H9 (cell line): ENCODE results near the gene CDC5L. TPM values are rescaled to one million over a fixed set of nuclear protein-coding genes. Genes with fewer than 3 reads are reported as not detected.

Source experiments
- DNase-seq: peaks from one replicate; pipeline ENCODE4 v3.0.0-alpha.2; 2017
- H2AFZ ChIP-seq: one replicate; pipeline ENCODE4 v1.6.1; 2013; ENCODE audit warnings: mild to moderate bottlenecking, low read length, control low read depth, moderate library complexity
- H2AK5ac ChIP-seq: 2 replicates; pipeline ENCODE4 v1.6.1; 2013; ENCODE audit warnings: low read length, control low read depth, mixed read lengths; ENCODE audit not compliant: insufficient read length
- H2BK120ac ChIP-seq: one replicate; pipeline ENCODE4 v1.6.1; 2013; ENCODE audit warnings: low read depth, mild to moderate bottlenecking, low read length, control low read depth, inconsistent platforms; ENCODE audit not compliant: poor library complexity, severe bottlenecking
- H2BK12ac ChIP-seq: 2 replicates; pipeline ENCODE4 v1.6.1; 2013; ENCODE audit warnings: low read length, control low read depth, mixed read lengths, low read depth; ENCODE audit not compliant: insufficient read length
- H2BK15ac ChIP-seq: 2 replicates; pipeline ENCODE4 v1.6.1; 2013; ENCODE audit warnings: low read depth, low read length, control low read depth
- H2BK20ac ChIP-seq: one replicate; pipeline ENCODE4 v1.6.1; 2013; ENCODE audit warnings: low read depth, mild to moderate bottlenecking, low read length, control low read depth, inconsistent platforms; ENCODE audit not compliant: poor library complexity, severe bottlenecking
- H2BK5ac ChIP-seq: 2 replicates; pipeline ENCODE4 v1.6.1; 2013; ENCODE audit warnings: low read length, control low read depth, mixed read lengths; ENCODE audit not compliant: insufficient read length
- H3K14ac ChIP-seq: 2 replicates; pipeline ENCODE4 v1.6.1; 2013; ENCODE audit warnings: low read length, control low read depth; ENCODE audit not compliant: insufficient read depth
- H3K18ac ChIP-seq: 2 replicates; pipeline ENCODE4 v1.6.1; 2013; ENCODE audit warnings: low read depth, mild to moderate bottlenecking, mixed read lengths, low read length, control low read depth; ENCODE audit not compliant: insufficient read length
- H3K23ac ChIP-seq: 2 replicates; pipeline ENCODE4 v1.6.1; 2013; ENCODE audit warnings: low read length, control low read depth, mixed read lengths, low read depth; ENCODE audit not compliant: insufficient read length
- H3K23me2 ChIP-seq: 2 replicates; pipeline ENCODE4 v1.6.1; 2013; ENCODE audit warnings: low read depth, mild to moderate bottlenecking, mixed read lengths, low read length, control low read depth; ENCODE audit not compliant: insufficient read length, poor library complexity, severe bottlenecking
- H3K27ac ChIP-seq: 2 replicates; pipeline ENCODE4 v1.5.1; 2013; ENCODE audit warnings: low read length, control low read depth, mixed read lengths, low read depth; ENCODE audit not compliant: insufficient read length
- H3K27me3 ChIP-seq: 2 replicates; pipeline ENCODE4 v1.6.1; 2013; ENCODE audit warnings: low read length, control low read depth, inconsistent platforms; ENCODE audit not compliant: insufficient read depth
- H3K4ac ChIP-seq: 2 replicates; pipeline ENCODE4 v1.6.1; 2013; ENCODE audit warnings: low read depth, mild to moderate bottlenecking, control low read depth, inconsistent platforms, low read length, moderate library complexity
- H3K4me1 ChIP-seq: 2 replicates; pipeline ENCODE4 v1.6.1; 2013; ENCODE audit warnings: low read length, control low read depth, inconsistent platforms; ENCODE audit not compliant: insufficient read depth
- H3K4me2 ChIP-seq: 2 replicates; pipeline ENCODE4 v1.6.1; 2013; ENCODE audit warnings: low read length, control low read depth, mixed read lengths; ENCODE audit not compliant: insufficient read length, insufficient read depth
- H3K56ac ChIP-seq: 2 replicates; pipeline ENCODE4 v1.6.1; 2013; ENCODE audit warnings: low read depth, mild to moderate bottlenecking, mixed read lengths, low read length, control low read depth; ENCODE audit not compliant: insufficient read length
- H3K79me1 ChIP-seq: 2 replicates; pipeline ENCODE4 v1.6.1; 2013; ENCODE audit warnings: low read depth, mild to moderate bottlenecking, moderate library complexity, low read length, control low read depth, inconsistent platforms; ENCODE audit not compliant: insufficient read depth, poor library complexity, severe bottlenecking
- H3K79me2 ChIP-seq: 2 replicates; pipeline ENCODE4 v1.6.1; 2013; ENCODE audit warnings: low read length, control low read depth, inconsistent platforms; ENCODE audit not compliant: insufficient read depth
- H3K9ac ChIP-seq: 2 replicates; pipeline ENCODE4 v1.6.1; 2013; ENCODE audit warnings: low read length, control low read depth, mixed read lengths; ENCODE audit not compliant: insufficient read length; ENCODE audit errors: extremely low read depth
- H3K9me3 ChIP-seq: one replicate; pipeline ENCODE4 v1.6.1; 2013; ENCODE audit warnings: low read depth, low read length, inconsistent platforms; ENCODE audit not compliant: control insufficient read depth
- H3T11ph ChIP-seq: one replicate; pipeline ENCODE4 v1.6.1; 2013; ENCODE audit warnings: mild to moderate bottlenecking, low read length, control low read depth, inconsistent platforms
- H4K20me1 ChIP-seq: one replicate; pipeline ENCODE4 v1.6.1; 2013; ENCODE audit not compliant: control insufficient read depth, insufficient read length, insufficient read depth
- H4K5ac ChIP-seq: 2 replicates; pipeline ENCODE4 v1.6.1; 2013; ENCODE audit warnings: low read depth, mild to moderate bottlenecking, mixed read lengths, low read length, control low read depth; ENCODE audit not compliant: insufficient read length
- H4K8ac ChIP-seq: replicated peaks from 2 replicates; pipeline ENCODE4 v1.6.1; 2013; ENCODE audit warnings: low read length, control low read depth, mixed read lengths, low read depth; ENCODE audit not compliant: insufficient read length
- H4K91ac ChIP-seq: 2 replicates; pipeline ENCODE4 v1.6.1; 2013; ENCODE audit warnings: low read depth, mild to moderate bottlenecking, moderate library complexity, mixed read lengths, low read length, control low read depth; ENCODE audit not compliant: insufficient read length
- H3K27ac Mint-ChIP-seq, 3 experiments: 2 replicates in 2 of 3; 3 replicates in 1 of 3; pipeline ENCODE4 v1.8.0; 2020 to 2021; ENCODE audit warnings: mixed read lengths in 3 of 3, mild to moderate bottlenecking in 1 of 3, moderate library complexity in 1 of 3
- H3K27me3 Mint-ChIP-seq: 2 replicates; pipeline ENCODE4 v1.8.0; 2021; ENCODE audit warnings: low read depth, mild to moderate bottlenecking, moderate library complexity, mixed read lengths
- H3K36me3 Mint-ChIP-seq, 3 experiments: 2 replicates in 2 of 3; 3 replicates in 1 of 3; pipeline ENCODE4 v1.8.0; 2020 to 2021; ENCODE audit warnings: low read depth in 3 of 3, mixed read lengths in 3 of 3; ENCODE audit not compliant: insufficient read depth in 1 of 3
- H3K4me1 Mint-ChIP-seq, 2 experiments: 2 replicates each; pipeline ENCODE4 v1.8.0; 2020; ENCODE audit warnings: mixed read lengths in 2 of 2
- H3K4me3 Mint-ChIP-seq, 2 experiments: 2 replicates in 1 of 2; 3 replicates in 1 of 2; pipeline ENCODE4 v1.8.0; 2020 to 2021; ENCODE audit warnings: mild to moderate bottlenecking in 2 of 2, mixed read lengths in 2 of 2, moderate library complexity in 1 of 2
- H3K9me3 Mint-ChIP-seq, 2 experiments: 2 replicates in 1 of 2; 3 replicates in 1 of 2; pipeline ENCODE4 v1.8.0; 2020; ENCODE audit warnings: mild to moderate bottlenecking in 2 of 2, mixed read lengths in 2 of 2, moderate library complexity in 1 of 2
- WGBS: extraction: QIAGEN DNeasy Blood & Tissue Kit; methylation state at CpG from one replicate; pipeline ENCODE4 v1.1.7; 2013; ENCODE audit warnings: missing lambda C conversion rate, low lambda C conversion rate, mixed read lengths; ENCODE audit not compliant: insufficient read length; ENCODE audit errors: extremely low coverage; 5-methylcytosine and 5-hydroxymethylcytosine counted together
- total RNA-seq: library from RNA; stranded (reverse); gene quantifications from 2 replicates; pipeline ENCODE4 v1.2.1, GENCODE V29; 2021
- TF ChIP-seq, protein P1 (sequence below): fragments of 200-600 bp; sonication (generic); conservative IDR thresholded peaks from 3 replicates; pipeline ENCODE4 v1.8.0; 2021; ENCODE audit warnings: antibody characterized with exemption, mild to moderate bottlenecking

The CDC5L gene
- total RNA-seq, 1 experiment from 2014 or later = 34.3 TPM

DNA sequence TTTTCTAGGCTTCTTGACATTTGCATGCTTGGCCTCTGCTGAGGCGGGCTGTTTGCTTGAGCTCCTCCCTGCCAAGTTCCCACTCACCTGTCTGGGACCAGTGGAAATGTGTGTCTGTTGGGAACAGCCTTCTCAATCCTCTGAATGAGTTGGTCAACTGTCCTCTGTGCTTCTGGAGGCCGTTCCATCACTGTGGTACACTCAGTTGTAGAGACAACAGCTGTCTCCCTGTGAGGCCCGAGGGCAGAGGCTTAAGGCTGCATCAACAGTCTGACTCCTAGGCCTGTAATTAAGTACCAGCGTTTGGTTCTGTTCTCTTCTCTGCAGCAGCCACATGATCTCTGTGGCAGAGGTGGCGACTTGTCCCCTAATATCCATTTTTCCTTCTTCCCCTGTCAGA, 110.9 kb downstream of the CDC5L start:
- H3K56ac ChIP-seq = no peak overlapping the region
- H4K8ac ChIP-seq = no peak overlapping the region
- H3K4me1 ChIP-seq = peaks cover 6% of the 10 kb centered on the region; the same call in 1 of the 2 replicates
- H3K23ac ChIP-seq = no peak overlapping the region
- no peak overlapping the region for H3K4me2 ChIP-seq
- no peak overlapping the region for H3K4me3 Mint-ChIP-seq
- H4K5ac ChIP-seq = no peak overlapping the region
- H4K20me1 ChIP-seq = no peaks in the 10 kb centered on the region
- H3K9me3 ChIP-seq = no peaks in the 10 kb centered on the region
- no peak overlapping the region for H3T11ph ChIP-seq
- no CpG with 5 or more reads among the region's 5 CpGs for WGBS
- H3K27me3 ChIP-seq = no peaks in the 10 kb centered on the region
- H3K23me2 ChIP-seq = no peaks in the 10 kb centered on the region
- no peak overlapping the region for H3K14ac ChIP-seq
- no peak overlapping the region for H2BK20ac ChIP-seq
- H3K18ac ChIP-seq = no peak overlapping the region
- H2AFZ ChIP-seq = no peak overlapping the region
- TF ChIP-seq, protein P1, sequence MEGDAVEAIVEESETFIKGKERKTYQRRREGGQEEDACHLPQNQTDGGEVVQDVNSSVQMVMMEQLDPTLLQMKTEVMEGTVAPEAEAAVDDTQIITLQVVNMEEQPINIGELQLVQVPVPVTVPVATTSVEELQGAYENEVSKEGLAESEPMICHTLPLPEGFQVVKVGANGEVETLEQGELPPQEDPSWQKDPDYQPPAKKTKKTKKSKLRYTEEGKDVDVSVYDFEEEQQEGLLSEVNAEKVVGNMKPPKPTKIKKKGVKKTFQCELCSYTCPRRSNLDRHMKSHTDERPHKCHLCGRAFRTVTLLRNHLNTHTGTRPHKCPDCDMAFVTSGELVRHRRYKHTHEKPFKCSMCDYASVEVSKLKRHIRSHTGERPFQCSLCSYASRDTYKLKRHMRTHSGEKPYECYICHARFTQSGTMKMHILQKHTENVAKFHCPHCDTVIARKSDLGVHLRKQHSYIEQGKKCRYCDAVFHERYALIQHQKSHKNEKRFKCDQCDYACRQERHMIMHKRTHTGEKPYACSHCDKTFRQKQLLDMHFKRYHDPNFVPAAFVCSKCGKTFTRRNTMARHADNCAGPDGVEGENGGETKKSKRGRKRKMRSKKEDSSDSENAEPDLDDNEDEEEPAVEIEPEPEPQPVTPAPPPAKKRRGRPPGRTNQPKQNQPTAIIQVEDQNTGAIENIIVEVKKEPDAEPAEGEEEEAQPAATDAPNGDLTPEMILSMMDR = no peak
- H2BK15ac ChIP-seq = no peak overlapping the region
- H4K91ac ChIP-seq = no peak overlapping the region
- no peaks in the 10 kb centered on the region for H3K9me3 Mint-ChIP-seq
- H3K79me1 ChIP-seq = no peaks in the 10 kb centered on the region
- H3K27ac ChIP-seq = no peak overlapping the region
- H3K36me3 Mint-ChIP-seq = no peaks in the 10 kb centered on the region; a peak in 1 of 7 replicates
- no peak overlapping the region for H2BK120ac ChIP-seq
- no peak overlapping the region for H3K4ac ChIP-seq
- no peaks in the 10 kb centered on the region for H3K79me2 ChIP-seq
- H2AK5ac ChIP-seq = no peak overlapping the region
- no peak overlapping the region; a peak in 1 of 7 replicates for H3K27ac Mint-ChIP-seq
- peaks cover 17 to 19% of the 10 kb centered on the region in 2 experiments for H3K4me1 Mint-ChIP-seq
- no peak overlapping the region for H2BK5ac ChIP-seq
- H3K27me3 Mint-ChIP-seq = peaks cover 5% of the 10 kb centered on the region; the same call in 1 of the 2 replicates
- H3K9ac ChIP-seq = no peak overlapping the region
- no peak overlapping the region for H2BK12ac ChIP-seq
- DNase-seq = peak; percentile 18
